SU-DHL-6 (cell line): ENCODE measurements around the gene PRPF6.

ENCODE experiments used
- H2AFZ ChIP-seq: fragments of 200-600 bp; sonication (generic); 2 replicates; pipeline ENCODE4 v1.6.1; 2014; ENCODE audit warnings: low read depth, mild to moderate bottlenecking, moderate library complexity, mixed read lengths, antibody characterized with exemption, low read length; ENCODE audit not compliant: severe bottlenecking
- H3F3A ChIP-seq: fragments of 200-600 bp; shearing (Covaris generic); 2 replicates; pipeline ENCODE4 v1.6.0; 2016; ENCODE audit warnings: antibody characterized with exemption, mild to moderate bottlenecking; ENCODE audit not compliant: insufficient read depth
- H3K27ac ChIP-seq: fragments of 200-600 bp; sonication (generic); 2 replicates; pipeline ENCODE4 v1.5.1; 2016; ENCODE audit warnings: low read depth, mild to moderate bottlenecking, low read length, moderate library complexity, mixed read lengths
- H3K27me3 ChIP-seq: fragments of 200-600 bp; sonication (generic), shearing (Covaris generic); 2 replicates; pipeline ENCODE4 v1.6.0; 2014; ENCODE audit warnings: mild to moderate bottlenecking, low read length
- H3K36me3 ChIP-seq: fragments of 200-600 bp; sonication (generic); 2 replicates; pipeline ENCODE4 v1.6.1; 2014; ENCODE audit warnings: mild to moderate bottlenecking, low read length, mixed read lengths
- H3K4me2 ChIP-seq: fragments of 300-600, 200-600 bp; shearing (Covaris generic), sonication (generic); 2 replicates; pipeline ENCODE4 v1.6.0; 2014; ENCODE audit warnings: low read length, low read depth, mild to moderate bottlenecking; ENCODE audit not compliant: poor library complexity, severe bottlenecking
- H3K4me3 ChIP-seq: fragments of 200-600 bp; sonication (generic); 2 replicates; pipeline ENCODE4 v1.5.1; 2014; ENCODE audit warnings: antibody characterized with exemption, low read length, mild to moderate bottlenecking, mixed read lengths; ENCODE audit not compliant: insufficient read depth, poor library complexity, severe bottlenecking
- H3K79me2 ChIP-seq: fragments of 200-600 bp; sonication (generic); 2 replicates; pipeline ENCODE4 v1.6.1; 2014; ENCODE audit warnings: mild to moderate bottlenecking, low read length, moderate library complexity; ENCODE audit not compliant: insufficient read depth
- H3K9ac ChIP-seq: fragments of 200-600 bp; sonication (generic); 2 replicates; pipeline ENCODE4 v1.7.0; 2014; ENCODE audit warnings: mild to moderate bottlenecking, low read length
- H3K9me2 ChIP-seq: fragments of 200-600 bp; sonication (generic); replicated peaks from 2 replicates; pipeline ENCODE4 v1.6.1; 2014; ENCODE audit warnings: low read length; ENCODE audit not compliant: insufficient read depth
- H3K9me3 ChIP-seq: fragments of 200-600 bp; sonication (generic); 2 replicates; pipeline ENCODE4 v1.6.1; 2014; ENCODE audit warnings: low read length, mixed read lengths; ENCODE audit not compliant: insufficient read depth
- H4K20me1 ChIP-seq: fragments of 200-600 bp; sonication (generic); 2 replicates; pipeline ENCODE4 v1.6.1; 2014; ENCODE audit warnings: low read depth, mild to moderate bottlenecking, antibody characterized with exemption, low read length, moderate library complexity, mixed read lengths
- EZH2phosphoT487 ChIP-seq: fragments of 200-600 bp; sonication (generic), shearing (Covaris generic); conservative IDR thresholded peaks from 2 replicates; pipeline ENCODE4 v1.6.1; 2018; ENCODE audit warnings: mild to moderate bottlenecking, antibody characterized with exemption, low read length, moderate library complexity, mixed read lengths
- TF ChIP-seq, protein P1 (sequence below): fragments of 200-600 bp; sonication (generic); IDR thresholded peaks from one replicate; pipeline ENCODE4 v1.5.1; 2017; ENCODE audit warnings: antibody characterized with exemption, mild to moderate bottlenecking, low read length, moderate library complexity; ENCODE audit not compliant: insufficient read depth, poor library complexity, severe bottlenecking

The PRPF6 gene

DNA sequence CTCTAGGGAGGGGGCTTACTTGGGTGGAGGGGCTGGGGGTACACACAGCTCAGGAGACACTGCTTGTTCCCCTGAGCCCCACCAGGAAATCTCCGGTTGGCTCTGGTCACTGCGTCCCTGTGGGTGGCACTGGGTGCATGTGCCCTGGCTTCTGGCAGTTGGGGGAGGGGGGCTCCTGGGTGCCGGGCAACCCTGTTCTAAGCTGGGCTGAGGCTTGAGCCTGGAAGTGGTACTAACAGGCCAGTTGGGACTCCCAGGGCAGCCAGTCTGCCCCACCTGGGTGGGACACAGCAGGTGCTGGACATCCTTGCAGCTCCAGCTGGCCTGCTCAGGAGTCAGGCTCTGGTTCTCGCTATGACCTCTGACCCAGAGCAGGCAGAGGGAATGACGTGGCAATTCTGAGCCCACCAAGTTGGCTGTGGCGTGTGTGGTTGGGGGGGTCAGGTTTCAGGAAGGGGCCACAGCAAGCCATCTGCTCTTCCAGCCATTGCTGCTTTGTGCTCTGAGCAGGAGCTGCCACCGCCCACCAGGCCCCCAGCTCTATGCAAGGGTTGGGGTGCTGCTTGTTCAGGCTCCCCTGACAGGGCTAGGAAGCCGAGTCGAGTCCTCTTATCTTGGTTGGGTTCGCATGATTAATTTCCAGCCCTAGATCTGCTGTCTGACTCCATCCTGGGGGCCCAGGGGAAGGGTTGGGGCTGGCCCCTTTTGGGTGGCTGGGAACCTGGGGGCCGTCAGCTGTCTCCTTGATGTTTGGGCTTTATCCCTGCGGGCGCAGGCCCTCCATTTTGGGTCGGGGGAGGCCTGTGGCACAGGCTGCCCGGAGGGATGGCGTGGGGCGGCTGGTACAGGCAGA lies 55.6 kb downstream of the PRPF6 start:
- Histone ChIP-seq H3K9ac (no peak overlapping the region), H3K79me2 (no peaks in the 10 kb centered on the region), H3K4me2 (no peak overlapping the region), H3K36me3 (no peaks in the 10 kb centered on the region), H2AFZ (no peak overlapping the region), H3K4me3 (no peak overlapping the region), H3F3A (no peaks in the 10 kb centered on the region), H3K27ac (no peak overlapping the region), H3K9me2 (no peaks in the 10 kb centered on the region), H4K20me1 (no peaks in the 10 kb centered on the region), H3K27me3 (no peaks in the 10 kb centered on the region), H3K9me3 (no peaks in the 10 kb centered on the region)
- TF ChIP-seq, protein P1, sequence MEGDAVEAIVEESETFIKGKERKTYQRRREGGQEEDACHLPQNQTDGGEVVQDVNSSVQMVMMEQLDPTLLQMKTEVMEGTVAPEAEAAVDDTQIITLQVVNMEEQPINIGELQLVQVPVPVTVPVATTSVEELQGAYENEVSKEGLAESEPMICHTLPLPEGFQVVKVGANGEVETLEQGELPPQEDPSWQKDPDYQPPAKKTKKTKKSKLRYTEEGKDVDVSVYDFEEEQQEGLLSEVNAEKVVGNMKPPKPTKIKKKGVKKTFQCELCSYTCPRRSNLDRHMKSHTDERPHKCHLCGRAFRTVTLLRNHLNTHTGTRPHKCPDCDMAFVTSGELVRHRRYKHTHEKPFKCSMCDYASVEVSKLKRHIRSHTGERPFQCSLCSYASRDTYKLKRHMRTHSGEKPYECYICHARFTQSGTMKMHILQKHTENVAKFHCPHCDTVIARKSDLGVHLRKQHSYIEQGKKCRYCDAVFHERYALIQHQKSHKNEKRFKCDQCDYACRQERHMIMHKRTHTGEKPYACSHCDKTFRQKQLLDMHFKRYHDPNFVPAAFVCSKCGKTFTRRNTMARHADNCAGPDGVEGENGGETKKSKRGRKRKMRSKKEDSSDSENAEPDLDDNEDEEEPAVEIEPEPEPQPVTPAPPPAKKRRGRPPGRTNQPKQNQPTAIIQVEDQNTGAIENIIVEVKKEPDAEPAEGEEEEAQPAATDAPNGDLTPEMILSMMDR: no peak
- no peak for TF ChIP-seq EZH2phosphoT487

DNA sequence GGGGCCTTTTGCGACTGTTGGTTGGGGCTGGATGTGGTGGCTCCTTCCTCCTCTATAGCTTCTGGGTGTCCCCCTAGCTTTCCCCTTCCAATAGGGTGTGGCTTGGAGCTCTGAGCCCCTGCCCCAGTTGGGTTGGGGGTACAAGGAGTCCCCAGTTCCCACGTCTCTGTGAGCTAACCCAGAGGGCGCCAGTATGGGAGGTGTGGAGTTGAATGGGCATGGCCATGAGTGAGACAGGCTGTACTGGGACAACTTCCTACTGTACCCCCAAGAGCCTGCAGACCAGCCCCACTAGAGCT lies 56.2 kb downstream of the PRPF6 start:
- Histone ChIP-seq H4K20me1 (no peaks in the 10 kb centered on the region), H3K36me3 (no peaks in the 10 kb centered on the region), H2AFZ (no peak overlapping the region), H3K9me2 (no peaks in the 10 kb centered on the region), H3F3A (no peaks in the 10 kb centered on the region), H3K9ac (no peak overlapping the region), H3K79me2 (no peaks in the 10 kb centered on the region), H3K27me3 (no peaks in the 10 kb centered on the region), H3K27ac (no peak overlapping the region), H3K4me2 (no peak overlapping the region), H3K9me3 (no peaks in the 10 kb centered on the region), H3K4me3 (no peak overlapping the region)
- no peak for TF ChIP-seq EZH2phosphoT487
- TF ChIP-seq, protein P1: no peak

DNA sequence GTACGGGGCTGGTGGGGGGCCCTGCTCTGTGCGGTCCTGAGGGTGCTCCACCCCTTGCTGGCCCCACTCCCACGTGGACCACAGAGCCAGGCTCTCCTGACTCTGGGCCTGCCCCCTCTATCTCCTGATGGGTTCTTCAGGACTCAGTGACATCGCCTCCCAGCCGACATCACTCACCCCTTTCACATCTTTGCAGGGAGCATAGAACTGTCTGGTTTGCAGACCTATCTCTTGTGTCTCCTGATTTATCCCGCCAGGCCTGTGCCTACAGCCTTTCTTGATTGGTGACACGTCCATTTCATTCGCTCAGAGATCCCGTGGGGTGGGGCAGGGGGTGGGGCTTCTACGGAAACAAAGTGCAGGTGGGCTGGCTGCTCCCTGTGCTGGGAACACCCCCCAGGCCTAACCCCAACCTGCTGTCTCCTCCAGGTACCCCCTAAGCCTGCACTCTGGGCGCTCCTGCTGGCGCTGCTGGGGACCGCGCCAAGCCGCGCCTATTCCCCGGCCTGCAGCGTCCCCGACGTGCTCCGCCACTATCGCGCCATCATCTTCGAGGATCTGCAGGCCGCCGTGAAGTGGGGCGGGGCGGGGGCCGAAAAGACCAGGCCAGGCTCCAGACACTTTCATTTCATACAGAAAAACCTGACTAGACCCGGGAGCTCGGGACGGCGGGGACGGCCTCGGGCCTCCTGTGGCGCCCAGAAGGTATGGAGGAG lies 56.7 kb downstream of the PRPF6 start:
- no peaks in the 10 kb centered on the region for H3K79me2 ChIP-seq
- H3K36me3 ChIP-seq: no peaks in the 10 kb centered on the region
- H4K20me1 ChIP-seq: no peaks in the 10 kb centered on the region
- no peak overlapping the region for H3K4me3 ChIP-seq
- H3K27ac ChIP-seq: no peak overlapping the region
- H3K9me2 ChIP-seq: no peaks in the 10 kb centered on the region
- no peaks in the 10 kb centered on the region for H3F3A ChIP-seq
- no peak overlapping the region for H2AFZ ChIP-seq
- TF ChIP-seq, protein P1: no peak
- TF ChIP-seq EZH2phosphoT487: no peak
- H3K9ac ChIP-seq: 0 out of 2 replicates have a peak overlapping the region, but pooled peaks have one; percentile 63
- H3K4me2 ChIP-seq: peak overlapping the region; percentile 88
- H3K27me3 ChIP-seq: no peaks in the 10 kb centered on the region
- H3K9me3 ChIP-seq: no peaks in the 10 kb centered on the region
